Neural cell (in vitro differentiated cells): ENCODE measurements around the gene CYP4F8. TPM values are rescaled to one million over a fixed set of nuclear protein-coding genes. Genes with fewer than 3 reads are reported as not detected.
"Not testable (repeated sequence)": the region's sequence is repeated elsewhere in the genome, so short reads cannot be mapped to it uniquely, and the experiment has no call there.

Experiments used
- H2AFZ ChIP-seq: fragments of 200-600, 300-800 bp; sonication (generic), shearing (Covaris generic); 2 replicates; pipeline ENCODE4 v1.6.0; 2014; ENCODE audit warnings: low read depth, mild to moderate bottlenecking, antibody characterized with exemption, low read length, moderate library complexity
- H3F3A ChIP-seq: fragments of 200-600 bp; shearing (Covaris generic); 2 replicates; pipeline ENCODE4 v1.6.1; 2016; ENCODE audit warnings: mild to moderate bottlenecking, moderate library complexity, mixed read lengths, antibody characterized with exemption, low read length; ENCODE audit not compliant: insufficient read depth, poor library complexity, severe bottlenecking
- H3K27ac ChIP-seq: fragments of 200-600, 300-800 bp; sonication (generic), shearing (Covaris generic); 2 replicates; pipeline ENCODE4 v1.5.1; 2014; ENCODE audit warnings: mild to moderate bottlenecking, low read length, moderate library complexity
- H3K27me3 ChIP-seq: fragments of 300-800, 200-600 bp; sonication (generic), shearing (Covaris generic); 2 replicates; pipeline ENCODE4 v1.6.0; 2014; ENCODE audit warnings: mild to moderate bottlenecking, low read depth, low read length, moderate library complexity; ENCODE audit not compliant: insufficient read depth
- H3K36me3 ChIP-seq: fragments of 300-800, 200-600 bp; sonication (generic), shearing (Covaris generic); 2 replicates; pipeline ENCODE4 v1.5.1; 2014; ENCODE audit warnings: mild to moderate bottlenecking, antibody characterized with exemption, low read length, moderate library complexity; ENCODE audit not compliant: insufficient read depth
- H3K4me2 ChIP-seq: fragments of 300-800, 200-600 bp; sonication (generic), shearing (Covaris generic); 2 replicates; pipeline ENCODE4 v1.6.0; 2014; ENCODE audit warnings: mild to moderate bottlenecking, low read length
- H3K4me3 ChIP-seq: fragments of 300-800, 200-600 bp; sonication (generic), shearing (Covaris generic); 2 replicates; pipeline ENCODE4 v1.5.1; 2014; ENCODE audit warnings: mild to moderate bottlenecking, low read length, moderate library complexity
- H3K79me2 ChIP-seq: fragments of 200-600 bp; shearing (Covaris generic); replicated peaks from 2 replicates; pipeline ENCODE4 v1.6.0; 2014; ENCODE audit warnings: mild to moderate bottlenecking, low read length, moderate library complexity; ENCODE audit not compliant: insufficient read depth
- H3K9ac ChIP-seq: fragments of 300-800, 200-600 bp; sonication (generic), shearing (Covaris generic); 2 replicates; pipeline ENCODE4 v1.6.1; 2016; ENCODE audit warnings: mild to moderate bottlenecking, low read length, mixed read lengths
- H3K9me2 ChIP-seq: fragments of 200-600 bp; shearing (Covaris generic); 2 replicates; pipeline ENCODE4 v1.6.1; 2016; ENCODE audit warnings: mild to moderate bottlenecking, low read length, mixed read lengths; ENCODE audit not compliant: insufficient read depth
- H3K9me3 ChIP-seq: fragments of 200-600, 300-800 bp; sonication (generic), shearing (Covaris generic); 2 replicates; pipeline ENCODE4 v1.6.1; 2016; ENCODE audit warnings: mild to moderate bottlenecking, mixed run types, low read length, moderate library complexity, mixed read lengths
- H4K20me1 ChIP-seq: fragments of 200-600 bp; shearing (Covaris generic); 2 replicates; pipeline ENCODE4 v1.6.1; 2016; ENCODE audit warnings: mild to moderate bottlenecking, mixed run types; ENCODE audit not compliant: insufficient read depth
- EP300 ChIP-seq: fragments of 450-650 bp; conservative IDR thresholded peaks from 2 replicates; pipeline ENCODE4 v1.6.1; 2014; ENCODE audit warnings: antibody characterized with exemption, mild to moderate bottlenecking, moderate library complexity; ENCODE audit not compliant: poor library complexity, severe bottlenecking
- EZH2 ChIP-seq: fragments of 200-600, 300-800 bp; shearing (Covaris generic), sonication (generic); IDR thresholded peaks from 2 replicates; pipeline ENCODE4 v1.6.1; 2014; ENCODE audit warnings: antibody characterized with exemption, low read length, borderline replicate concordance, mild to moderate bottlenecking; ENCODE audit not compliant: insufficient read depth, poor library complexity, severe bottlenecking
- MXI1 ChIP-seq: fragments of 450-650 bp; conservative IDR thresholded peaks from 2 replicates; pipeline ENCODE4 v1.6.1; 2014; ENCODE audit warnings: antibody characterized with exemption, mild to moderate bottlenecking; ENCODE audit not compliant: poor library complexity, severe bottlenecking
- POLR2AphosphoS5 ChIP-seq: IDR thresholded peaks from 2 replicates; pipeline ENCODE4 v1.6.1; 2012
- RAD21 ChIP-seq: fragments of 450-650 bp; conservative IDR thresholded peaks from 2 replicates; pipeline ENCODE4 v1.6.1; 2014; ENCODE audit warnings: antibody characterized with exemption, mild to moderate bottlenecking, moderate library complexity
- SMC3 ChIP-seq: fragments of 450-650 bp; conservative IDR thresholded peaks from 2 replicates; pipeline ENCODE4 v1.6.1; 2014; ENCODE audit warnings: antibody characterized with exemption, mild to moderate bottlenecking, moderate library complexity; ENCODE audit not compliant: poor library complexity
- TAF1 ChIP-seq: IDR thresholded peaks from 2 replicates; pipeline ENCODE4 v1.6.1; 2012; ENCODE audit warnings: low read depth
- polyA plus RNA-seq: library from polyadenylated mRNA; depleted of rRNA; stranded (reverse); fragments of >200 nt; gene quantifications from 2 replicates; pipeline ENCODE4 v1.2.3, GENCODE V29; 2014
- small RNA-seq, 3 experiments: library from RNA; depleted of rRNA; stranded (forward); fragments of <200 nt; gene quantifications; one replicate each; pipeline ENCODE3, GENCODE V24; 2012
- TF ChIP-seq, protein P1 (sequence below): fragments of 450-650 bp; IDR thresholded peaks from 2 replicates; pipeline ENCODE4 v1.5.1; 2014; ENCODE audit warnings: antibody characterized with exemption, mild to moderate bottlenecking, moderate library complexity; ENCODE audit not compliant: poor library complexity, severe bottlenecking
- TF ChIP-seq, protein P2 (sequence below): IDR thresholded peaks from 2 replicates; pipeline ENCODE4 v1.6.1; 2012; ENCODE audit warnings: borderline replicate concordance

CYP4F8 gene
- polyA plus RNA-seq, 1 donor from 2014 or later: not detected

DNA sequence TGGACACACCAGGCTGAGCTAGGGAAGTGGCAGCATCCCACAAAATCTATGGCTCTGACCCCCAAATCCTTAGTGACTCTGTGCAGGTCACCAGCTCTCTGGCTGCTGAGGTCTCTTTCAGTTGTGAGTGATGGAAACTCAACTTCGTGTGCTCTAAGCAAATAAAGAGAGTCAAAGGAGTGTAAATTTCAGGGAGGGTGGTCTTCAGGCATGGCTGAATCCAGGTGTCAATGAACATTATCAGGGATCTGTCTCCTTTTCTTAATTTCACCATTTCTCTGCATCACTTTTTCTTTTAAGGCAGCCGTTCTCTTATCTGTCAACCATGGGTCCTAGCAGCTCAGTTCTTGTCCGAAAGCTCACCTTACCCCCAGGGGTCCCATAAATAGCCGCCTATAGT, 64.1 kb downstream of the CYP4F8 start:
- TF ChIP-seq, protein P1, sequence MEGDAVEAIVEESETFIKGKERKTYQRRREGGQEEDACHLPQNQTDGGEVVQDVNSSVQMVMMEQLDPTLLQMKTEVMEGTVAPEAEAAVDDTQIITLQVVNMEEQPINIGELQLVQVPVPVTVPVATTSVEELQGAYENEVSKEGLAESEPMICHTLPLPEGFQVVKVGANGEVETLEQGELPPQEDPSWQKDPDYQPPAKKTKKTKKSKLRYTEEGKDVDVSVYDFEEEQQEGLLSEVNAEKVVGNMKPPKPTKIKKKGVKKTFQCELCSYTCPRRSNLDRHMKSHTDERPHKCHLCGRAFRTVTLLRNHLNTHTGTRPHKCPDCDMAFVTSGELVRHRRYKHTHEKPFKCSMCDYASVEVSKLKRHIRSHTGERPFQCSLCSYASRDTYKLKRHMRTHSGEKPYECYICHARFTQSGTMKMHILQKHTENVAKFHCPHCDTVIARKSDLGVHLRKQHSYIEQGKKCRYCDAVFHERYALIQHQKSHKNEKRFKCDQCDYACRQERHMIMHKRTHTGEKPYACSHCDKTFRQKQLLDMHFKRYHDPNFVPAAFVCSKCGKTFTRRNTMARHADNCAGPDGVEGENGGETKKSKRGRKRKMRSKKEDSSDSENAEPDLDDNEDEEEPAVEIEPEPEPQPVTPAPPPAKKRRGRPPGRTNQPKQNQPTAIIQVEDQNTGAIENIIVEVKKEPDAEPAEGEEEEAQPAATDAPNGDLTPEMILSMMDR: no peak
- no peak for TF ChIP-seq SMC3
- TF ChIP-seq, protein P2, sequence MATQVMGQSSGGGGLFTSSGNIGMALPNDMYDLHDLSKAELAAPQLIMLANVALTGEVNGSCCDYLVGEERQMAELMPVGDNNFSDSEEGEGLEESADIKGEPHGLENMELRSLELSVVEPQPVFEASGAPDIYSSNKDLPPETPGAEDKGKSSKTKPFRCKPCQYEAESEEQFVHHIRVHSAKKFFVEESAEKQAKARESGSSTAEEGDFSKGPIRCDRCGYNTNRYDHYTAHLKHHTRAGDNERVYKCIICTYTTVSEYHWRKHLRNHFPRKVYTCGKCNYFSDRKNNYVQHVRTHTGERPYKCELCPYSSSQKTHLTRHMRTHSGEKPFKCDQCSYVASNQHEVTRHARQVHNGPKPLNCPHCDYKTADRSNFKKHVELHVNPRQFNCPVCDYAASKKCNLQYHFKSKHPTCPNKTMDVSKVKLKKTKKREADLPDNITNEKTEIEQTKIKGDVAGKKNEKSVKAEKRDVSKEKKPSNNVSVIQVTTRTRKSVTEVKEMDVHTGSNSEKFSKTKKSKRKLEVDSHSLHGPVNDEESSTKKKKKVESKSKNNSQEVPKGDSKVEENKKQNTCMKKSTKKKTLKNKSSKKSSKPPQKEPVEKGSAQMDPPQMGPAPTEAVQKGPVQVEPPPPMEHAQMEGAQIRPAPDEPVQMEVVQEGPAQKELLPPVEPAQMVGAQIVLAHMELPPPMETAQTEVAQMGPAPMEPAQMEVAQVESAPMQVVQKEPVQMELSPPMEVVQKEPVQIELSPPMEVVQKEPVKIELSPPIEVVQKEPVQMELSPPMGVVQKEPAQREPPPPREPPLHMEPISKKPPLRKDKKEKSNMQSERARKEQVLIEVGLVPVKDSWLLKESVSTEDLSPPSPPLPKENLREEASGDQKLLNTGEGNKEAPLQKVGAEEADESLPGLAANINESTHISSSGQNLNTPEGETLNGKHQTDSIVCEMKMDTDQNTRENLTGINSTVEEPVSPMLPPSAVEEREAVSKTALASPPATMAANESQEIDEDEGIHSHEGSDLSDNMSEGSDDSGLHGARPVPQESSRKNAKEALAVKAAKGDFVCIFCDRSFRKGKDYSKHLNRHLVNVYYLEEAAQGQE: no peak
- TF ChIP-seq EP300: no peak
- no peak for TF ChIP-seq POLR2AphosphoS5
- TF ChIP-seq RAD21: no peak
- TF ChIP-seq EZH2: no peak
- TF ChIP-seq TAF1: no peak
- no peak for TF ChIP-seq MXI1
- H3K9me3 ChIP-seq: peaks cover 11% of the 10 kb centered on the region

DNA sequence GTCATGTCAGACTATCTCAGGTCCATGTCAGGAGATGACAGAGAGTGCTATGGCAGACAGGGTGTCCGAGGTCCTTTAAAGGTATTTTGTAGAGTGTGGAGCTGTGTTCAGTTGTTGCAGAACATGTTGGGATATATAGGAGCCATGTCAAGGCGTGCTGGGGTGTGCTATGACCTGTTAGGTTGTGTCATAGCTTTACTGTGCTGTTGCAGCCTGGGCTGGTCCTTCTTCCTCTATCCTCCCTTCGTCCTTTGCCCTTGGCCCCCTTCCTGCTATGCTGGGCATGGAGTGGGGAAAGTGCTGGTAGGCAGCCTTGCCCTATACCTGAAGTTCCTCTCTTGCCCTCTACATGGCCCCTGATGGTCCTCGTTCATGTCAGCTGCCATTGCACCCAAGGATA, 64.8 kb downstream of the CYP4F8 start:
- H3K4me2 ChIP-seq, H3K27ac ChIP-seq, H3K36me3 ChIP-seq, H3K27me3 ChIP-seq, H3K79me2 ChIP-seq, H3K4me3 ChIP-seq, H3K9me2 ChIP-seq, H3K9ac ChIP-seq, H3F3A ChIP-seq, H4K20me1 ChIP-seq, H2AFZ ChIP-seq: not testable (repeated sequence)
- peaks cover 11% of the 10 kb centered on the region for H3K9me3 ChIP-seq

More for the DNA sequence above, 64.1 kb downstream of the CYP4F8 start:
- no peak overlapping the region for H3K9ac ChIP-seq
- H3K36me3 ChIP-seq: no peaks in the 10 kb centered on the region
- no peak overlapping the region for H2AFZ ChIP-seq
- H4K20me1 ChIP-seq: no peaks in the 10 kb centered on the region
- no peaks in the 10 kb centered on the region for H3K27me3 ChIP-seq
- H3K9me2 ChIP-seq: no peaks in the 10 kb centered on the region
- no peaks in the 10 kb centered on the region for H3F3A ChIP-seq
- H3K27ac ChIP-seq: no peak overlapping the region
- no peak overlapping the region for H3K4me3 ChIP-seq
- H3K4me2 ChIP-seq: no peak overlapping the region
- H3K79me2 ChIP-seq: no peaks in the 10 kb centered on the region

Small RNAs within 50 kb of the gene (small RNA-seq; reads per million reads assigned to genes)
- gene AD000091.1: 0 reads per million in 3 experiments

Other genes starting within 250 kb of the CYP4F8 start
- 22.7 and 25.4 TPM in 2 replicates for gene AKAP8, start 235.4 kb upstream of the CYP4F8 start, polyA plus RNA-seq
- gene AKAP8L, start 196.2 kb upstream of the CYP4F8 start, polyA plus RNA-seq: 280 and 281 TPM in 2 replicates
- gene WIZ, start 165.3 kb upstream of the CYP4F8 start, polyA plus RNA-seq: 13.0 and 19.6 TPM in 2 replicates
- 1.1 TPM in 1 of 2 replicates, not detected in the other for gene RASAL3, start 150.7 kb upstream of the CYP4F8 start, polyA plus RNA-seq
- gene PGLYRP2, start 135.7 kb upstream of the CYP4F8 start, polyA plus RNA-seq: not detected in 2 replicates
- not detected in 2 replicates for gene CYP4F22, start 106.7 kb upstream of the CYP4F8 start, polyA plus RNA-seq
- gene CYP4F3, start 25.7 kb downstream of the CYP4F8 start, polyA plus RNA-seq: not detected in 2 replicates
- gene CYP4F12, start 57.9 kb downstream of the CYP4F8 start, polyA plus RNA-seq: not detected in 2 replicates
- not detected in 2 replicates for gene OR10H2, start 112.8 kb downstream of the CYP4F8 start, polyA plus RNA-seq
- not detected in 2 replicates for gene OR10H3, start 122.8 kb downstream of the CYP4F8 start, polyA plus RNA-seq
- not detected in 2 replicates for gene OR10H5, start 172.4 kb downstream of the CYP4F8 start, polyA plus RNA-seq
- not detected in 2 replicates for gene OR10H1, start 200.4 kb downstream of the CYP4F8 start, polyA plus RNA-seq